Germinal center (tissue), 1 donor: ENCODE data around the gene ENTHD1.
"Not testable (repeated sequence)": the region's sequence is repeated elsewhere in the genome, so short reads cannot be mapped to it uniquely, and the experiment has no call there.

Experiments
- DNase-seq: peaks from one replicate; pipeline ENCODE4 v3.0.0; 2012; ENCODE audit warnings: mixed read lengths, low spot score

ENTHD1 gene

GRCh38 chr22:39925273-39925672 is 31.7 kb upstream of the ENTHD1 start:
- no peak for DNase-seq

GRCh38 chr22:39924286-39924685 is 30.7 kb upstream of the ENTHD1 start:
- DNase-seq: no peak

- no peak for DNase-seq
These were observed 30.1 kb upstream of the ENTHD1 start for GRCh38 chr22:39923696-39924095.

- no peak for DNase-seq
These were observed 26.7 kb upstream of the ENTHD1 start for GRCh38 chr22:39920134-39920743.

GRCh38 chr22:39917776-39918495 is 24.4 kb upstream of the ENTHD1 start:
- DNase-seq: no peak

GRCh38 chr22:39917197-39917643 is 23.7 kb upstream of the ENTHD1 start:
- no peak for DNase-seq

GRCh38 chr22:39916496-39916895 is 22.9 kb upstream of the ENTHD1 start:
- no peak for DNase-seq

- DNase-seq: no peak
These were observed 21.8 kb upstream of the ENTHD1 start for GRCh38 chr22:39915295-39915726.

GRCh38 chr22:39914584-39914983 is 21.0 kb upstream of the ENTHD1 start:
- DNase-seq: no peak

- no peak for DNase-seq
These were observed 20.3 kb upstream of the ENTHD1 start for GRCh38 chr22:39913886-39914285.

GRCh38 chr22:39913321-39913720 is 19.8 kb upstream of the ENTHD1 start:
- no peak for DNase-seq

- DNase-seq: no peak
These were observed 17.5 kb upstream of the ENTHD1 start for GRCh38 chr22:39910876-39911613.

GRCh38 chr22:39908737-39909136 is 15.2 kb upstream of the ENTHD1 start:
- no peak for DNase-seq

- DNase-seq: no peak
These were observed 14.6 kb upstream of the ENTHD1 start for GRCh38 chr22:39908136-39908535.

GRCh38 chr22:39907605-39908097 is 14.1 kb upstream of the ENTHD1 start:
- DNase-seq: no peak

GRCh38 chr22:39907047-39907446 is 13.5 kb upstream of the ENTHD1 start:
- DNase-seq: no peak

GRCh38 chr22:39906207-39906606 is 12.6 kb upstream of the ENTHD1 start:
- DNase-seq: no peak

GRCh38 chr22:39905687-39906086 is 12.1 kb upstream of the ENTHD1 start:
- no peak for DNase-seq

- DNase-seq: no peak
These were observed 11.3 kb upstream of the ENTHD1 start for GRCh38 chr22:39904862-39905261.

GRCh38 chr22:39904024-39904423 is 10.5 kb upstream of the ENTHD1 start:
- DNase-seq: not testable (repeated sequence)

GRCh38 chr22:39901565-39902146 is 8.1 kb upstream of the ENTHD1 start:
- no peak for DNase-seq
